Subcutaneous abdominal adipose tissue (tissue), 5 donors: ENCODE measurements around the gene RBM41.
"Not testable (repeated sequence)": the region's sequence is repeated elsewhere in the genome, so short reads cannot be mapped to it uniquely, and the experiment has no call there.

ENCODE experiments used
- H3K27ac ChIP-seq: one replicate; pipeline ENCODE4 v1.7.0; 2013; ENCODE audit warnings: low read depth, mild to moderate bottlenecking, inconsistent platforms, low read length, moderate library complexity
- H3K27me3 ChIP-seq, 5 donors: one replicate each; pipeline ENCODE4 v1.7.0; 2013; ENCODE audit warnings: low read length in 5 of 5, inconsistent platforms in 1 of 5; ENCODE audit not compliant: control insufficient read depth in 5 of 5, insufficient read depth in 4 of 5
- H3K36me3 ChIP-seq, 5 donors: one replicate each; pipeline ENCODE4 v1.7.0; 2013; ENCODE audit warnings: low read length in 5 of 5; ENCODE audit not compliant: control insufficient read depth in 5 of 5, insufficient read depth in 5 of 5
- H3K4me1 ChIP-seq, 5 donors: one replicate each; pipeline ENCODE4 v1.7.0; 2013; ENCODE audit warnings: low read length in 5 of 5, mild to moderate bottlenecking in 3 of 5, moderate library complexity in 1 of 5; ENCODE audit not compliant: control insufficient read depth in 5 of 5, insufficient read depth in 5 of 5
- H3K4me3 ChIP-seq, 5 donors: one replicate each; pipeline ENCODE4 v1.7.0; 2013; ENCODE audit warnings: low read length in 5 of 5, low read depth in 1 of 5
- H3K9ac ChIP-seq, 5 donors: one replicate each; pipeline ENCODE4 v1.7.0; 2013; ENCODE audit warnings: low read length in 5 of 5, mild to moderate bottlenecking in 4 of 5, moderate library complexity in 3 of 5
- H3K9me3 ChIP-seq, 5 donors: one replicate each; pipeline ENCODE4 v1.7.0; 2013; ENCODE audit warnings: low read length in 5 of 5; ENCODE audit not compliant: control insufficient read depth in 5 of 5
- donor health status: healthy.
- donor health status: healthy.
- donor health status: healthy.
- donor health status: healthy.
- donor health status: healthy.

The RBM41 gene

GRCh38 chrX:107135049-107135964, 16.7 kb upstream of the RBM41 start:
- Histone ChIP-seq H3K27me3 (peaks cover 0 to 4% (median 0%) of the 10 kb centered on the region in 5 donors), H3K27ac (no peak overlapping the region), H3K36me3 (no peaks in the 10 kb centered on the region)

GRCh38 chrX:107123750-107124149, 5.1 kb upstream of the RBM41 start:
- no peaks in the 10 kb centered on the region for H3K9me3 ChIP-seq
- no peak overlapping the region for H3K27ac ChIP-seq
- no peaks in the 10 kb centered on the region for H3K36me3 ChIP-seq
- no peaks in the 10 kb centered on the region for H3K4me1 ChIP-seq
- no peak overlapping the region for H3K9ac ChIP-seq
- H3K27me3 ChIP-seq: peaks cover 0 to 3% (median 0%) of the 10 kb centered on the region in 5 donors
- no peak overlapping the region for H3K4me3 ChIP-seq

More at GRCh38 chrX:107135049-107135964, 16.7 kb upstream of the RBM41 start:
- H3K9me3 ChIP-seq: no peaks in the 10 kb centered on the region
- no peaks in the 10 kb centered on the region for H3K4me1 ChIP-seq
- H3K4me3 ChIP-seq: no peak overlapping the region
- H3K9ac ChIP-seq: no peak overlapping the region

GRCh38 chrX:107119283-107119682, 661 bp upstream of the RBM41 start:
- Histone ChIP-seq H3K9ac (no peak overlapping the region), H3K36me3 (peaks cover 7 to 18% (median 11%) of the 10 kb centered on the region in 5 donors), H3K27me3 (peaks cover 0 to 3% (median 0%) of the 10 kb centered on the region in 5 donors), H3K27ac (no peak overlapping the region), H3K9me3 (no peaks in the 10 kb centered on the region), H3K4me3 (peak overlapping the region in 4 of 5 donors; percentile 69 to 85 (median 82)), H3K4me1 (peaks cover 0 to 9% (median 8%) of the 10 kb centered on the region in 5 donors)

- H3K27ac ChIP-seq: peak overlapping the region; percentile 49
- H3K36me3 ChIP-seq: peaks cover 13 to 27% (median 17%) of the 10 kb centered on the region in 5 donors
- peaks cover 0 to 3% (median 0%) of the 10 kb centered on the region in 5 donors for H3K27me3 ChIP-seq
- peak overlapping the region in 4 of 5 donors; percentile 32 to 76 (median 70) for H3K9ac ChIP-seq
- no peaks in the 10 kb centered on the region for H3K9me3 ChIP-seq
- H3K4me3 ChIP-seq: peak overlapping the region; percentile 61 to 85 (median 78)
- peaks cover 0 to 9% (median 8%) of the 10 kb centered on the region in 5 donors for H3K4me1 ChIP-seq
Observed at GRCh38 chrX:107117993-107118321, 665 bp downstream of the RBM41 start.

DNA sequence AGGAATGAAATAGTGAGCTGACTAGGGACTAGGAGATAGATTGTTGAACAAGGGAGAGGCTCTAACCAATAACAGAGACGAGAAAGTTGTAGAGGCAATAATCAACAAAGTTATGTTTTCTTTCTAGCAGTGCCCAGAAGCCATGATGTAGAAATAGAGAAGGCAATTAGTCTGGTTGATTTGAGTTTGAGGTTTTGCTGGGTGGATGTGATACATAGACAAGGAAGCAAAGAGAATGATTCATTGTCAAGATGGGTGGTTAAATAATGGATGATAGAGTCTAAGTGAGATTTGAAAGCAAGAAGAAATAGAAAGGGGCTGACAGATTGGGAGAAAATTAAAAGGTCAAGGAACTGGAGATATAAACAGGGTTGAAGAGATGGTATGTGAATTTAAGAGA, 11.2 kb downstream of the RBM41 start:
- Histone ChIP-seq H3K4me1 (no peaks in the 10 kb centered on the region), H3K27me3 (no peaks in the 10 kb centered on the region)

GRCh38 chrX:107102980-107103379, 15.6 kb downstream of the RBM41 start:
- H3K9ac ChIP-seq: no peak overlapping the region
- peaks cover 0 to 13% (median 2%) of the 10 kb centered on the region in 5 donors for H3K36me3 ChIP-seq
- H3K27ac ChIP-seq: no peak overlapping the region
- no peaks in the 10 kb centered on the region for H3K9me3 ChIP-seq
- no peaks in the 10 kb centered on the region for H3K27me3 ChIP-seq
- H3K4me1 ChIP-seq: no peaks in the 10 kb centered on the region
- H3K4me3 ChIP-seq: no peak overlapping the region

More for the DNA sequence above, 11.2 kb downstream of the RBM41 start:
- Histone ChIP-seq H3K9ac (no peak overlapping the region), H3K4me3 (no peak overlapping the region), H3K9me3 (peaks cover 0 to 5% (median under 1%) of the 10 kb centered on the region in 5 donors), H3K27ac (no peak overlapping the region), H3K36me3 (peaks cover 0 to 18% (median under 1%) of the 10 kb centered on the region in 5 donors)

- Histone ChIP-seq H3K4me3 (no peak overlapping the region), H3K27me3 (no peaks in the 10 kb centered on the region), H3K9me3 (peaks cover 5 to 32% (median 24%) of the 10 kb centered on the region in 5 donors)
Observed at GRCh38 chrX:107076158-107076557, 42.5 kb downstream of the RBM41 start.

DNA sequence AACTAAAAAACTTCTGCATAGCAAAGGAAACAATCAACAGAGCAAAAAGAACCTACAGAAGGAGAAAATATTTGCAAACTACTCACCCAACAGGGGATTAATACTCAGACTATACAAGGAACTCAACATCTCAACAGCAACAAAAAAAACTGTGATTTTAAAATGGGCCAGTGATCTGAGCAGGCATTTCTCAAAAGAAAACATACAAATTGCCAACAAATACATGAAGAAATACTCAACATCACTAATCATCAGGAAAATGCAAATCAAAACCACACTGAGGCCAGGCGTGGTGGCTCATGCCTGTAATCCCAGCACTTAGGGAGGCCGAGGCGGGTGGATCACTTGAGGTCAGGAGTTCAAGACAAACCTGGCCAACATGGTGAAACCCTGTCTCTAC, 60.9 kb downstream of the RBM41 start:
- not testable (repeated sequence) for H3K27ac ChIP-seq, H3K4me3 ChIP-seq, H3K9ac ChIP-seq, H3K4me1 ChIP-seq, H3K36me3 ChIP-seq, H3K9me3 ChIP-seq, H3K27me3 ChIP-seq

More at GRCh38 chrX:107076158-107076557, 42.5 kb downstream of the RBM41 start:
- Histone ChIP-seq H3K27ac (no peak overlapping the region), H3K36me3 (peaks cover 0 to 8% (median 0%) of the 10 kb centered on the region in 5 donors), H3K9ac (no peak overlapping the region), H3K4me1 (no peaks in the 10 kb centered on the region)

DNA sequence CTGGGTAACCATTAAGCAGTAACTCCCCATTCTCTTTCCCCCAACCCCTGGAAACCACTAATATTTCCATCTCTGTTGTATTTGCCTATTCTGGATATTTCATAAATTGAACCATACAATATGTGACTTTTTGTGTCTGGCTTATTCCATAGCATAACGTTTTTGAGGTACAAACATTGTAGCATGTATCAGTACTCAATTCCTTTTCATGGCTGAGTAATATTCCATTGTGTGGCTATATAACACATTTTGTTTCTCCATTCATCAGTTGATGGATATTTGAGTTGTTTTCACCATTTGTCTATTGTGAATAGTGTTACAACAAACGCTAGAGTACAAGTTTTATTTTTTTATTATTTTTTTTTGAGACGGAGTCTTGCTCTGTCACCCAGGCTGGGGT, 63.6 kb downstream of the RBM41 start:
- Histone ChIP-seq H3K9ac (no peak overlapping the region), H3K27me3 (no peaks in the 10 kb centered on the region), H3K36me3 (no peaks in the 10 kb centered on the region), H3K4me1 (no peaks in the 10 kb centered on the region), H3K9me3 (peaks cover 0 to 5% (median 0%) of the 10 kb centered on the region in 5 donors), H3K4me3 (no peak overlapping the region), H3K27ac (no peak overlapping the region)

DNA sequence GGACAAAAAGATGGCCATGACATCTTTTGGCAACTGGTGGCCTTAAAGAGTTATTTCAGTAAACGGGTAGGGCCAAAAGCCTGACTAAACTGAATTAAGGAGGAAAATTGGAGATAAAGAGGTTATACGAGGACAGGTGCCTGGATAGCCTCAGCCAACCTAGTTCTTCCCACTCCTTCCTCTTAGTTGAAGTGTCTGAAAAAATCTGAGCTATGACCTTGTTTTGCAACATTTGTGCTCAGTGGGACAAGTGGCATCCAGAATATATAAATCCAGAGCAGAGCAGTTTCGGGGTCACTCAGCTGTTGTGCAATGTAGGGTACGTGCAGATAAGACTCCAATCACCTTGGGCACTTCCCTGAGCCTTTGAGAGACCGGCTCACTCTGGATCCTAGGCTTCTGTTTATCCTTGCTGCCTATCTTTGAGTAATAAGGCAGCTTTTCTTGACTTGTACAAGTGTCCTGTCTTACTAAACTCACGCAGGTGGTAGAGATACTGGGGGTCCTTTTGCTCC, 68.4 kb downstream of the RBM41 start:
- Histone ChIP-seq H3K9me3 (peaks cover 0 to 5% (median 0%) of the 10 kb centered on the region in 5 donors), H3K27ac (no peak overlapping the region), H3K27me3 (peaks cover 0 to 6% (median 2%) of the 10 kb centered on the region in 5 donors), H3K4me1 (no peaks in the 10 kb centered on the region), H3K9ac (no peak overlapping the region), H3K36me3 (no peaks in the 10 kb centered on the region), H3K4me3 (no peak overlapping the region)
